Placental pericyte (primary cell): ENCODE measurements around the gene OR4D9. TPM values are rescaled to one million over a fixed set of nuclear protein-coding genes. Genes with fewer than 3 reads are reported as not detected.

Source experiments
- total RNA-seq: library from RNA; depleted of rRNA; stranded (reverse); fragments of >200 nt; gene quantifications from 2 replicates; pipeline ENCODE4 v1.2.3, GENCODE V29; 2012

OR4D9 gene
- not detected in 2 replicates for total RNA-seq

GRCh38 chr11:59510941-59511589 lies at the start of gene OR4D9:
OR4D9 (plus strand) TSS chr11:59511539; CDS start chr11:59514913, 3,374 bp downstream.

GRCh38 chr11:59473015-59473414 lies 38.3 kb upstream of the OR4D9 start, which contains the start of gene OR4D10:
OR4D10 (plus strand) TSS chr11:59473315; CDS start chr11:59477430, 4,115 bp downstream.

GRCh38 chr11:59503276-59503675 lies 8.1 kb upstream of the OR4D9 start, which contains the start of gene OR4D11:
OR4D11 (plus strand) TSS chr11:59503576; CDS start chr11:59503576, 0 bp downstream.

Other genes with a start within 250 kb of the OR4D9 start
- gene OR5AN1, start 152.6 kb upstream of the OR4D9 start, total RNA-seq: not detected in 2 replicates
- gene OR5A2, start 85.1 kb upstream of the OR4D9 start, total RNA-seq: not detected in 2 replicates
- gene OR5A1, start 75.1 kb upstream of the OR4D9 start, total RNA-seq: not detected in 2 replicates
- not detected in 2 replicates for gene OR4D6, start 54.6 kb upstream of the OR4D9 start, total RNA-seq
- not detected in 2 replicates for gene OR4D10, start 38.2 kb upstream of the OR4D9 start, total RNA-seq
- not detected in 2 replicates for gene OR4D11, start 8.0 kb upstream of the OR4D9 start, total RNA-seq
- gene OSBP, start 104.2 kb downstream of the OR4D9 start, total RNA-seq: 28.2 and 77.7 TPM in 2 replicates
- 19.2 and 33.9 TPM in 2 replicates for gene PATL1, start 157.5 kb downstream of the OR4D9 start, total RNA-seq
- gene OR10V1, start 202.3 kb downstream of the OR4D9 start, total RNA-seq: not detected in 2 replicates
- gene STX3, start 243.8 kb downstream of the OR4D9 start, total RNA-seq: 32.5 and 115 TPM in 2 replicates